Esophagus (tissue), 2 donors: ENCODE measurements around the gene ANKRD9. TPM values are rescaled to one million over a fixed set of nuclear protein-coding genes. Genes with fewer than 3 reads are reported as not detected.

ENCODE experiments used
- H3K27ac ChIP-seq, 2 donors: one replicate each; pipeline ENCODE4 v1.5.1; 2013; ENCODE audit warnings: low read depth in 2 of 2, mild to moderate bottlenecking in 2 of 2, inconsistent platforms in 1 of 2, low read length in 1 of 2, moderate library complexity in 1 of 2
- H3K27me3 ChIP-seq, 2 donors: one replicate each; pipeline ENCODE4 v1.6.1; 2013; ENCODE audit warnings: low read length in 2 of 2, control low read depth in 1 of 2, mild to moderate bottlenecking in 1 of 2; ENCODE audit not compliant: insufficient read depth in 2 of 2, control insufficient read depth in 1 of 2
- H3K36me3 ChIP-seq, 2 donors: one replicate each; pipeline ENCODE4 v1.6.1; 2013; ENCODE audit warnings: low read length in 1 of 2; ENCODE audit not compliant: control insufficient read depth in 2 of 2, insufficient read depth in 2 of 2
- H3K4me1 ChIP-seq, 2 donors: one replicate each; pipeline ENCODE4 v1.6.1; 2013; ENCODE audit warnings: low read length in 1 of 2; ENCODE audit not compliant: control insufficient read depth in 2 of 2, insufficient read depth in 2 of 2
- H3K4me3 ChIP-seq, 2 donors: one replicate each; pipeline ENCODE4 v1.5.1; 2013; ENCODE audit warnings: low read length in 2 of 2, mild to moderate bottlenecking in 2 of 2, low read depth in 1 of 2, moderate library complexity in 1 of 2
- H3K9me3 ChIP-seq, 2 donors: one replicate each; pipeline ENCODE4 v1.6.1; 2013; ENCODE audit warnings: mild to moderate bottlenecking in 2 of 2, low read depth in 1 of 2, low read length in 1 of 2, moderate library complexity in 1 of 2; ENCODE audit not compliant: control insufficient read depth in 2 of 2, insufficient read depth in 1 of 2
- WGBS, 2 donors: extraction: QIAGEN DNeasy Blood & Tissue Kit; methylation state at CpG; one replicate each; pipeline ENCODE4 v1.1.7; 2013; 5-methylcytosine and 5-hydroxymethylcytosine counted together
- polyA plus RNA-seq, 2 donors: library from polyadenylated mRNA; stranded (reverse); fragments of 200-250 nt; gene quantifications; one replicate each; pipeline ENCODE4 v1.2.3, GENCODE V29; 2013
- donor health status: healthy with polysubstance abuse.
- donor health status: Bipolar disorder and iron deficiency.

The ANKRD9 gene
- polyA plus RNA-seq, 2 donors: 12.5 to 12.9 TPM

DNA sequence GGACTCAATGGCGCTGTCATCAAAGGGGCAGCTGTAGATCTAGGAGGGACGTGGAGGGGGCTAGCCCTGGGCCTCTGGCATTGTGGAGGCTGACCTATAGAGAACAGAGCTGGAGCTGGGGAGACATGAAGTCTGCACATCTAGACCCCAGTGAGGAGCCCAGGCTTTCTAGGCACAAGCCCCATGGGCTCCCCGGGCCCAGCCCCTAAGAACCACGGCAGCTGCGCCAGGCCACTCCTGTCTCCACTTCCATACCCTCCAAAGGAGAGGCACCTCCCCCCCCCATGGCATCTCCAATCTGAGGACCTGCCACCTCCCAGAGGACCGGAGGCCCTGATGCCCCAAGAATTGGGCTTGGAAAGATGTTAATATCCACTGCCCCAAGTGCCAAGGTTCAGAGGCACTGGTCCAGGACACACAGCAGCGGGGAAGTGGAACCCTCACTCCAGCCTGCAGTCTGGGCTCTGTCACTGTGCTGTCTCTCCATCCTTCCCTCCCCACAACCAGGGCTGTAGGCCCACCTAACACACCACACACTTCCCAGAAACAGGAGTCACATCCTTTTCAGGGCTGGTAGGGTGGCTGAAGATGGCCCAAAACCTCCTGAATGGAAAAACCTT lies 4.5 kb downstream of the ANKRD9 start:
- Histone ChIP-seq H3K4me3 (no peak overlapping the region), H3K4me1 (peaks cover 0 to 10% of the 10 kb centered on the region in 2 donors), H3K9me3 (no peaks in the 10 kb centered on the region), H3K27ac (no peak overlapping the region), H3K27me3 (no peaks in the 10 kb centered on the region), H3K36me3 (peaks cover 0 to 17% of the 10 kb centered on the region in 2 donors)
- WGBS, 2 donors: 77 to 84% methylated on average over 7 of the region's 7 CpGs

- H3K36me3 ChIP-seq: peaks cover 0 to 17% of the 10 kb centered on the region in 2 donors
Measured at GRCh38 chr14:102504328-102504999, 5.1 kb downstream of the ANKRD9 start.

DNA sequence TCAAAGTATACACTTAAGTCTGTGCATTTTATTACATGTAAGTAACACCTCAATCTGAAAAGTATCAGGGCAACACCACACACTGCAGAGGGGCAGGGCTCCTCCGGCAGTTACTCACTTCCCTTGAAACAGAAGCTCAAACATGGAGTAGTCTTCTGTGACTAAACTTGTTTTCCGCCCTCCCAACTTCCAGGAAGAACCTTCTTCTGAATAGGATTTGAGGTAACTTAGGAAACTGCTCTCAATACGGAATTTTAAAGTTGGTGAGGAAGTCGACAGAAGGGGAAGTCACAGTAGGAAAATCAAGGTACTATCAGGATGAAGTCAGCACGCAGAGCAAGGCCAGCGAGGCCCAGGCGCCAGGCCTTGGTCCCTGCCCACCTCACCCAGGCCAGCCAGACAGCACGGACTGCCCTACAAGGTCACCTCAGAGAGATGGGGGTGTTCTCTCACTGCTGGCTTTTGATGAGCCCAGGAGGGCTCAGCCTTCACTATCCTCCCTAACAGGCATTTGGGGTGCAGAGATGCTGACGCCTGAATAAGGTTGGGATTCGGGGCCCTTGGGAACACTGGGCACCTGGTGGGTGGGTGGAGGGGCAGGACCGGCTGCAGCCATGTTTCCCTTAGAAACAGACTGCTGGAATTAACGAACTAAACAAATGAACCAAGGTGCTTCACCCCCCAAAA lies 5.8 kb downstream of the ANKRD9 start:
- WGBS, 2 donors: 70 to 74% methylated on average over 12 of the region's 12 CpGs
- Histone ChIP-seq H3K4me3 (no peak overlapping the region), H3K27ac (peak overlapping the region; percentile 18 to 71), H3K9me3 (peaks cover 0 to 2% of the 10 kb centered on the region in 2 donors), H3K27me3 (no peaks in the 10 kb centered on the region), H3K36me3 (peaks cover 0 to 22% of the 10 kb centered on the region in 2 donors), H3K4me1 (peaks cover 4 to 6% of the 10 kb centered on the region in 2 donors)

More at GRCh38 chr14:102504328-102504999, 5.1 kb downstream of the ANKRD9 start:
- no peak overlapping the region for H3K4me3 ChIP-seq
- H3K27ac ChIP-seq: peak overlapping the region in 1 of 2 donors; percentile 71
- H3K4me1 ChIP-seq: peaks cover 1 to 8% of the 10 kb centered on the region in 2 donors
- H3K27me3 ChIP-seq: no peaks in the 10 kb centered on the region
- H3K9me3 ChIP-seq: no peaks in the 10 kb centered on the region
- 74 to 75% methylated on average over 18 of the region's 18 CpGs for WGBS, 2 donors

GRCh38 chr14:102502571-102502970 lies 7.0 kb downstream of the ANKRD9 start:
- Histone ChIP-seq H3K27me3 (no peaks in the 10 kb centered on the region), H3K27ac (no peak overlapping the region), H3K36me3 (peaks cover 7 to 33% of the 10 kb centered on the region in 2 donors), H3K4me3 (no peak overlapping the region), H3K9me3 (peaks cover 0 to 3% of the 10 kb centered on the region in 2 donors), H3K4me1 (peaks cover 0 to 4% of the 10 kb centered on the region in 2 donors)
- 95 to 97% methylated on average over 10 of the region's 10 CpGs for WGBS, 2 donors

DNA sequence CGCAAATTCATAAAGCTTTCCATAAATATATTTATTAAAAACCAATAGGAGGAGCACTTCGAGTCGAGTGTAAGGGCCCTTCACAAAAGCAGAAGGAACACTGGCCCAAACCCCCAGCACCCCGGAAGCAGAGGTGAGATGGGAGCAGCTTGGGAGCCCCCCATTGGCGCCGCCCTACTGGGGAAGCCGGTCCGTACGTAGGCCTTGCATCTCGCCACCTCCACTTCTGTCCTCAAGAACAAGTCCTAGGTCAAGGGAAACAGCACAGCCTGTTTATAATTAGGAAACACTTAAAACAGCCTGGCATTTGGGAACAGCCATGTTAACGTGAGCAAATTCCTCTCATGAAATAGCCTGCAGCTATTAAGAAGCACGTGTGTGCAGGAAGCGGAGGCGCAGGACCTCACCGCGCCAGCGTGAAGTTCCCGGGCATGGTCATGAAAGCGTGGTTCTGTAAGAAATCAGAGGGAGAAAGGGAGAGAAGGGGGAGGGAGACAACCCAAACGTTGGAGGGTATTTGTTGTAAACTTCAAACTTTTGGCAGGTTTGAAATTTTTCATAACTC lies 7.7 kb downstream of the ANKRD9 start:
- Histone ChIP-seq H3K4me1 (peaks cover 0 to 4% of the 10 kb centered on the region in 2 donors), H3K9me3 (peaks cover 0 to 3% of the 10 kb centered on the region in 2 donors), H3K27ac (no peak overlapping the region), H3K36me3 (peaks cover 7 to 34% of the 10 kb centered on the region in 2 donors), H3K4me3 (no peak overlapping the region), H3K27me3 (no peaks in the 10 kb centered on the region)
- WGBS, 2 donors: 87% methylated on average over 20 of the region's 20 CpGs

DNA sequence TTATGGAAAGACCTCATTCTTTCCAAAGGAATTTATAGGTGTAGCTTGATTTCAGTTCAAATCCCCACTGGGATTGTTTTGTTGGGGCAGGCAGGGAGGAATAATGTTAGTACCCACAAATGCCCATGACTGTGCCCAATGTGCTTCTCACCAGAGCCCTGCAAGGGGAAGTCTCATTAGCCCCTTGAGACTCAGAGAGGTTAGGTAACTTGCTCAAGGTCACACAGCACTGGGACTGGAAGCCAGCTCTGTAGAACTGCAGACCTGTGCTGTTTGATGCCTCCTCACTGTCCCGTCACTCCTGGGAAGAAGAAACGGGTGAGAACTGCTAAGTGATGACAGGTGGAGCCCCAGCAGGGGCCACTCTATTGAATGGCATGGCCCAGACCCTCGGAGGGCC lies 8.9 kb downstream of the ANKRD9 start:
- H3K9me3 ChIP-seq: peaks cover 0 to 3% of the 10 kb centered on the region in 2 donors
- no peak overlapping the region for H3K4me3 ChIP-seq
- peaks cover 0 to 4% of the 10 kb centered on the region in 2 donors for H3K4me1 ChIP-seq
- 81 to 86% methylated on average over 3 of the region's 3 CpGs for WGBS, 2 donors
- H3K36me3 ChIP-seq: peaks cover 7 to 25% of the 10 kb centered on the region in 2 donors
- H3K27ac ChIP-seq: peak overlapping the region in 1 of 2 donors; percentile 60
- no peaks in the 10 kb centered on the region for H3K27me3 ChIP-seq

DNA sequence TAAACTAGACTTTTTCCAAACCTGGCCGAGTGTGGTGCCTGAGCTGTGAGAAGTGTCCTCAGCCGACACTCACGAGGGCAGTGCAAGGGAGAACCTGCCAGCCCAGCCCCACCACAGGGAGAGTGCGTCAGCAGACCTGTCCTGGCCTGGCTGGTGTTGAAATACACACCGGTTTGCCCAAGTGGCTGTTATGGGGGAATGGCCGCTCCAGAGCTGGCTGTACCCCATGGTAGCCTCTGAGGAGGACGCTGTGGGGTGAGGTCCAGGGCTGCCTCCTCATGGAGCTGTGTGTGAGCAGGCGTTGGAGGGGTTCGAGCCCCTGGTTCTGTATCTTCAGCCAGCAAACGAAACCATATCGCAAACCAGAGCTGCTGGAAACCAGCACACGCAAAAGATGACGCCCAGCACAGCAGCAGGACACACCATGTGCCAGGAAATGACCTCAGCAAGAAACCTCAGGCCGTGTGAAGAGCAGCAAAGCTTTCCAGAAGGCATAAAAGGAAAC lies 9.4 kb downstream of the ANKRD9 start:
- no peaks in the 10 kb centered on the region for H3K27me3 ChIP-seq
- H3K9me3 ChIP-seq: peaks cover 0 to 3% of the 10 kb centered on the region in 2 donors
- peaks cover 7 to 24% of the 10 kb centered on the region in 2 donors for H3K36me3 ChIP-seq
- 72% methylated on average over 14 of the region's 14 CpGs for WGBS, 2 donors
- peak overlapping the region; percentile 29 to 84 for H3K27ac ChIP-seq
- peaks cover 0 to 4% of the 10 kb centered on the region in 2 donors for H3K4me1 ChIP-seq
- H3K4me3 ChIP-seq: no peak overlapping the region

DNA sequence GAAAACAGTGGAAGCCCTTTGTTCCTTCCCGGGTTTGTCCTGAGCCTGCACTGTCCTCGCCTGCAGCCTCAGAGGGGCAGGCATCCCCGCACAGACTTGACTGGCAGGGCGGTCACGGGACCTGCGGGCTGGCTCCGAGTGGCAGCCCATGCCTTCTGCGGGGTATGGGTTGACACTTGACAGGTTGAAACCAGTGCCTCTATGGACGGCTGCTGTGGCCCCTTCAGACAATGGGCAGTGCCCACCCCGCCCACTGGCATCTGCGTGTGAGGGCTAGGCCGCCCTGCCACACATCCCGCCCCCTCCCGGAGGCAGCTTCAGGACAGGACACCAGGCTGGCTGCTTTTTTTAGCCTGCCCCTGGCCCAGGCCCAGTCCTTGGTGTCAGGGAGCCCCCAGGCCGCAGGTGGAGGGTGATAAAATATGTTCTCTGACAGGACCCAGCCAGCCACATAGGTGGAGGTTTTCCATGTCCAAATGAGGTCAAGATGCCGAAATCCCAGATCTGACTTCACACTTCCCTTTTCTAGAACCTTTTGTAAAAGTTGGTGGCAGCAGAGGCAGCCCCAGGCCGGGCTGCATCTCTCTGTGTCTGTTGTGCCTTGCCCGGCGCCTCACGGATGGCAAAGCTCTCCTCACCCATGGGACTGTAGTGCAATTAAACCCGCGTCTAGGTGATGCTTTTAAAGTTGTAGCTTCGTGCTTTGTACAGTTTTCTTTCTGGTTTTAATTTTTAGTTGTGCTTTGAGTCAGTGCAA lies 10.0 kb downstream of the ANKRD9 start:
- H3K4me3 ChIP-seq: no peak overlapping the region
- H3K27me3 ChIP-seq: no peaks in the 10 kb centered on the region
- peak overlapping the region in 1 of 2 donors; percentile 40 for H3K27ac ChIP-seq
- WGBS, 2 donors: 81 to 86% methylated on average over 23 of the region's 23 CpGs
- H3K9me3 ChIP-seq: peaks cover 0 to 3% of the 10 kb centered on the region in 2 donors
- H3K36me3 ChIP-seq: peaks cover 7 to 24% of the 10 kb centered on the region in 2 donors
- peaks cover 0 to 4% of the 10 kb centered on the region in 2 donors for H3K4me1 ChIP-seq
